ENCODE results near the gene BASP1.
A peak's percentile ranks its signal among the peaks of the same experiment; 100 is the strongest.

The BASP1 gene

DNA sequence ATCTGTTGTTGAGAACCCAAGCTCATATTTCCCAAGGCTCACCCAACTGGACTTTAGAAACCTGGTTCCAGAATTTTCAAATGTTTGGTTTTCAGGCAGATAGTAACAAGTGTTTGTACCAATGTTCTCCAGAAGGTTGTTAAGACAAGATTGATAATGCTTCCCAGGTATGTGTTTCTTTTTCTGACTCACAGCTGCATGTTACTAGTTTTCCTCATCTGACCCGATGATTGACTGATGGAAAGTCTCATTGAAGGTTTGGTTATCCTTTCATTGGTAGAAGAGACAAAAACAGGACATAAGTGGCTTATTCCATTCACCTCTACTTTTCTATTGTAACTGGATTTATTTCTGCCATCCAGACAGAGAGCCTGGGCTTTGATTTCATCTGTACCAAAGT lies 10.4 kb downstream of the BASP1 start:
- ATAC-seq (no peak), DNase-seq (no peak)
- no peaks in the 10 kb centered on the region for H3K9me3 Mint-ChIP-seq
- peaks cover 7% of the 10 kb centered on the region for H3K4me1 Mint-ChIP-seq
- no peak overlapping the region for H3K4me3 Mint-ChIP-seq
- H3K27ac Mint-ChIP-seq: no peak overlapping the region
- H3K27me3 Mint-ChIP-seq: peaks cover 37% of the 10 kb centered on the region

DNA sequence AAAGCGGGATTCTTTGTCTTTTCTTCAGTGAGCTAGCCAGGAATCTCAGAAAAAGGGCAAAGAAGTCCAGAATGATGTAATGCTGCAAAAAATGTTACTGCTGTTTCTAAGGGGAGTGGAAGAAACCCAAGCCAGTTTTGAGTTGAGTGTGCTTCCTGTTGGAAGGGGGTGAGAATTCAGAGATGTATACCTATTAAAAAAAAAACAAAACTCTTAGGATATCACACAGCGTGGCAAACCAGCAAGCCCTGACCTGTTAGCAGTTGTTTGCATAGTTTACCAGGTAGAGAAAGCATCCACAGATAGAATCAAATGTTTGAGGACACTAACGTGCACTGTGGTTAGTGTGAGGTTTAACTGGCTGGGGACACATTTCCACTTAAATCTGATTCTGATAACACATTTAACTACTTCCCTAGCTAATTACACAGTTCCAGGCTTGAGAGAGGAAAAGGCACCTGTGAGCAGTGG lies 11.4 kb downstream of the BASP1 start:
- Mint-ChIP-seq H3K4me3 (peak overlapping the region in 1 of 2 donors; percentile 6), H3K27me3 (peaks cover 32% of the 10 kb centered on the region), H3K27ac (peak overlapping the region in 1 of 2 donors; percentile 29), H3K9me3 (no peaks in the 10 kb centered on the region), H3K4me1 (peaks cover 7% of the 10 kb centered on the region)
- DNase-seq (no peak), ATAC-seq (peak; percentile 58)

DNA sequence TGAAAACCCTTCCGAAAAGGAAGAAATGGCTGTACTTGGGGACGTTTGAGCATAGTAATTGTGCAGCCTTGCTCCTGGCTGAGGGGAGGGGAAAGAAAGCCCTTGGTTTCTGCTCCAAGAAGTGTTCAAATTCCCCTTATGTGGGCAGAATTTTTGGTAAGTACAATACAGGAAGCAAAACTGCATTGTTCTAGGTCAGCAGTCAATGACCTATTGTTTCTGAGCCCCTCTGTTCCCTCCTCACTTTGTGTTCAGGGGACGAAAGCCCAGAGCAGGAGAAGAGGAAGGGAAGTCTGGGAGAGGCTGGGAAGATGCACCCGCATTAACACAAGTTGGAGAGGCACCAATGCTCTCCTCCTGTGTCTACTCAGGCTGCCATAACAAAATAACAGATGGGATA lies 11.9 kb downstream of the BASP1 start:
- Mint-ChIP-seq H3K9me3 (no peaks in the 10 kb centered on the region), H3K27me3 (peaks cover 27% of the 10 kb centered on the region), H3K27ac (no peak overlapping the region), H3K4me3 (peak overlapping the region in 1 of 2 donors; percentile 6), H3K4me1 (peaks cover 7% of the 10 kb centered on the region)
- DNase-seq (no peak), ATAC-seq (peak; percentile 6)

DNA sequence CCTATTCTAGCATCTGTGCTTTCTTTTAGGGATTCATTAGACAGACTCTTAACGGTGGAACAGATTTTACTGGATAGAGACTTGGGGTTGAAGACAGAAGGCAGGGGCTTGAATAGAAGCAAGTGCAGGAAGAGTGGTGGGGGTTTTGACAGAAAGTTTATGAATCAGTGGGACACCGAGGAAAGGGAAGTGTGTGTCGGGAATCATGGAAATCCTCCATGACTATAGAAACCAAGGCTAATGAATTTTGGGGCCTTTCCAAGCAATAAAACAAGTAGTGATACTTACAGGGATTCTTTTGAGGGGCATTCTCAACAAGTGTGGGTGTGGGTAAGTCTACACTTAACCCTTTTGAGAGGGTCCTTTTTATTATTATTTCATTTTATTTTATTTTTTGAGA lies 12.8 kb downstream of the BASP1 start:
- H3K27ac Mint-ChIP-seq: no peak overlapping the region
- no peaks in the 10 kb centered on the region for H3K9me3 Mint-ChIP-seq
- no peak overlapping the region for H3K4me3 Mint-ChIP-seq
- peaks cover 7% of the 10 kb centered on the region for H3K4me1 Mint-ChIP-seq
- DNase-seq: no peak
- peaks cover 26% of the 10 kb centered on the region for H3K27me3 Mint-ChIP-seq
- no peak for ATAC-seq

DNA sequence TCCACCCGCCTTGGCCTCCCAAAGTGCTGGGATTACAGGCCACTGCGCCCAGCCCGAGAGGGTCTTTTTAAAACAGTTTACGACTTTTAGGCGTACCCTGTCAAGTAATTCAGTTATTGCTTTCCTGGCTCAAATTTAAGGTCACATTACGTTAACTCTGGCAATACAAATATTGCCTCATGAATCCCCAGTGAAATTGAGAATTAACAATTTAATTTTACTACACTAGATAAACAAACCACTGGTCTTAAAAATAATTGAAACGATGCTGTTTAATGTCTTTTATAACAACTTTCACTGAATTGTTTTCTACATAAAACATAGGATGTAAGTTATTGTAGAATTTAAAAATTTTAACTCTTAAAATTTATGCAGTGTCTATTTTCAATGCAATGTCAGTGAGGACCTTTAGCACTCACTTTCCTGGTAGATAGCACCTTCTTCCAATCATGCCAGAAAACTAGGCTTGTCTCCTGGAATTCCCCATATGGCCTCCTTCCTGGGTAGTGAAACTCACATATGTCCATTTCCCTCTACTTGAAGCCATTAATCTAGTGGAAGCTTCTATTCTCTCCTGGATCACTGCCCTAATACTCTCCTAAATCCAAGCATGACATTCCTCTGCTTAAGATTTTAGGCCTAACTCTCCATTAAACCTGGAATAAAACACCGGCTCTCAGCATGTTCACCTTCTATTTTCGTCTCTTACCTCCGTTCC lies 13.5 kb downstream of the BASP1 start:
- no peaks in the 10 kb centered on the region for H3K9me3 Mint-ChIP-seq
- no peak overlapping the region for H3K4me3 Mint-ChIP-seq
- DNase-seq (no peak), ATAC-seq (no peak)
- H3K27me3 Mint-ChIP-seq: peaks cover 26% of the 10 kb centered on the region
- H3K4me1 Mint-ChIP-seq: peaks cover 7% of the 10 kb centered on the region
- no peak overlapping the region for H3K27ac Mint-ChIP-seq

DNA sequence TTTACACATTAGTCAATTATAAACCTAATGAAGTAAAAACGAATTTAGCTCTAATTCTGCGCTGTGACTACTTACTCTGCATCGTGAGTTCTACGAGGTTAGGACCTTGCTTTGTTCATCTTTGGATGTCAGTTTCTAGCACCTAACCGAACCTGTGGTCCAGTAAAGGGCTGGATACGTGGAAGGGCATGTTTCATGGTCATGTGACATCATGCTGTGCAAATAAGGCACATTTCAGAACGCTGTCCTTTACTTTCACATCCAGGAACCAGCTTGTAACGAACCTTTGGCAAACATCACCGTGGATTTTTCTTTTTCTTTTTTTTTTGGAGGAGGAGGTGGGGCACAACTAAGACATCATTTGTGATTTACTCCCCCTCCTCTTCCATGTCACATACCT lies 15.0 kb downstream of the BASP1 start:
- no peak for DNase-seq
- H3K27me3 Mint-ChIP-seq: peaks cover 18% of the 10 kb centered on the region
- peaks cover 7% of the 10 kb centered on the region for H3K4me1 Mint-ChIP-seq
- H3K9me3 Mint-ChIP-seq: no peaks in the 10 kb centered on the region
- no peak for ATAC-seq
- H3K4me3 Mint-ChIP-seq: no peak overlapping the region
- H3K27ac Mint-ChIP-seq: no peak overlapping the region

DNA sequence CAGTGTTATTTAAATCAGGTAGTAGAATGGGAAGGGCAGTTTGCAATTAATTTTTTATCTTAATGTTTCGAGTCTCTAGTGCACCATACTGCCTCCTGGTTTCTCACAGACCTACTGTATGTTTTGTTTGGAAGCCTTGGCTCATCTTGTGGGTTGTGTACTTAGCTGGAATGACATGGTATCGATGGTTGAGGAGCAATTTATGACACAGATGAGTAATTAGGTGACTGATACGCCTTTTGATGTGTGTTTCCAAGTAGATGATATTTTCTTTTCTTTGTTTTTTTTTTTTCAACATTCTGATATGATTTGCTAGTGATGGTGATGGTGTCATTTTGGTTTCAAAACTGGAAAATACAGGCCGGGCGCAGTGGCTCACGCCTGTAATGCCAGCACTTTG lies 16.1 kb downstream of the BASP1 start:
- H3K27ac Mint-ChIP-seq: no peak overlapping the region
- ATAC-seq (no peak), DNase-seq (no peak)
- no peaks in the 10 kb centered on the region for H3K9me3 Mint-ChIP-seq
- H3K4me3 Mint-ChIP-seq: no peak overlapping the region
- peaks cover 6% of the 10 kb centered on the region for H3K4me1 Mint-ChIP-seq
- H3K27me3 Mint-ChIP-seq: peaks cover 10% of the 10 kb centered on the region

DNA sequence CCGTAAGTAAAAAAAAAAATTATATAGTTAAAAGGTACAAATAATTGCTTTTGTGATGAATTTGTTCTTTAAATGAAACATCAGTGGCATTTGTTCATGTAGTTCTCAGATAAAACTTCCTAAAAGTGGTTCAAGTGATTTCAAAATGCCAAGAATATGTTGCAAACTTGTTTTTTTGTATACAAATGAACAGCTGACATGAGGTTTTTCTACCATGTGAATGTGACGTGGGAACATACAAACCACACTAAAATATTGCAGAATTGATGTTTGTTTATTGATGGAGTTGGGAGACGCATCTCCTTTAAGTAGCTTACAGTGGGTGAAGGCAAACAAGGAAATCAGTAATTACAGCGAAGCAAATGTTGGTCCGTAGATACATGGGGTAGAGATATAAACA lies 16.9 kb downstream of the BASP1 start:
- no peak for ATAC-seq
- Mint-ChIP-seq H3K27me3 (peaks cover 1% of the 10 kb centered on the region), H3K4me3 (no peak overlapping the region), H3K4me1 (no peaks in the 10 kb centered on the region), H3K27ac (no peak overlapping the region), H3K9me3 (no peaks in the 10 kb centered on the region)
- DNase-seq: no peak

DNA sequence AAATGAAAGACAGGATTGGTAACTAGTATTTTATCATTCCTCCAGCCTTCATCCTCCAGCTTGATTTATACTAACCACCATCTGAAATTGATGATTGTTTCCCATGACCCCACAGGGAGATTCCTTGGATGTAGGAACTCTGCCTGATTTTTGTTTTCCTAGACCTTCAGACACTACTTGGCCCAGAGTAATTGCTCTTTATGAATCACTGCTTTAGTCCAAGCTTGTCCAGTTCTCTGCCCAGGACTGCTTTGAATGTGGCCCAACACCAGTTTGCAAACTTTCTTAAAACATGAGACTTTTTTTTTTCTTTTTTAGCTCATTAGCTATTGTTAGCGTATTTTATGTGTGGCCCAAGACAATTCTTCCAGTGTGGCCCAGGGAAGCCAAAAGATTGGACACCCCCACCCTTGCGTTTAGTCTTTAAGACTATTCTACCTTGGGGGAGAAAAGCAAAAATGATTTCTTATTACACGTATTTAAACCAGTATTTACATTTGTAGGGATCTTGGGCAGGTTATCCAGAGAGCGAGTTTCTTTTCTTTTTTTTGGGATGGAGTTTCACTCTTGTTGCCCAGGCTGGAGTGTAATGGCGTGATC lies 18.4 kb downstream of the BASP1 start:
- no peaks in the 10 kb centered on the region for H3K9me3 Mint-ChIP-seq
- no peak for DNase-seq
- no peak overlapping the region for H3K4me3 Mint-ChIP-seq
- no peak for ATAC-seq
- H3K4me1 Mint-ChIP-seq: no peaks in the 10 kb centered on the region
- no peak overlapping the region for H3K27ac Mint-ChIP-seq
- no peaks in the 10 kb centered on the region for H3K27me3 Mint-ChIP-seq

DNA sequence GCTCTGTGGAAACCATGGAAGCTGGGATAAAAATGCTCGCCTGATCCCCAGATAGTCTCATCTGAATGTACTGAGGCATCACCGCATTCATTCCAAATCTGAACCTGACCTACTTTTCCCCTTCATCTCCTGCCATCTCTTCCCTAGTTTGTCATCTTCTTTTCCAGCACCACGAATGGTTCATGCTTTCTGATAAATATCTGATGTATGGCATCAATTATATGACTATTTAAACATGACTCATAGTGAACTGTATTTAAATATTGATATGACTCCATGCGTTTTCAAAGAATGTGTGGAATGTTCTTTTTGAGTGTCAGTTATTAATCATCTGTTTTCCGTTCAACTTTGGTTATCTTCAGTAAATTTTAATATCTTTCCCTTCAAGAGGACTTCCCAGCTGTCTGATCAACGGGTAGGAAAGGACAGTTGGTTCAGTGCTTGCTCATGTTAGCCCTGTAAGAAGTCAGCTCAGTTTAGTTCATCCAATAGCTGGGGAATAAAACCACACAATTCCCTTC lies 21.1 kb downstream of the BASP1 start:
- no peak for ATAC-seq
- H3K4me1 Mint-ChIP-seq: no peaks in the 10 kb centered on the region
- no peak overlapping the region for H3K4me3 Mint-ChIP-seq

DNA sequence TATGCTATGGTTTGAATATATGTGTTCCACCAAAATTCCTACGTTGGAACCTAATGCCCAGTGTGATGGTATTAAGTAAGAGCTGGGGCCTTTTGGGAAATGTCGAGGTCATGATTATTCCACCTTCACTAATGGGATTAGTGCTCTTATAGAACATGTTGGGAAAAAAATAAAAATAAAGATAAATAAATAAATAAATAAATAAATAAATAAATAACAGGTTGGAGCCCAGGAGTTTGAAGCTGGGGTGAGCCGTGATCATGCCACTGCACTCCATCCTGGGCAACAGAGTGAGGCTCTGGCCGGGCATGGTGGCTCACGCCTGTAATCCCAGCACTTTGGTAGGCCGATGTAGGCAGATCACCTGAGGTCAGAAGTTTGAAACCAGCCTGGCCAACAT lies 22.5 kb downstream of the BASP1 start:
- DNase-seq (no peak), ATAC-seq (no peak)
- no peaks in the 10 kb centered on the region for H3K9me3 Mint-ChIP-seq
- H3K4me3 Mint-ChIP-seq: no peak overlapping the region
- H3K27ac Mint-ChIP-seq: no peak overlapping the region
- no peaks in the 10 kb centered on the region for H3K27me3 Mint-ChIP-seq
- H3K4me1 Mint-ChIP-seq: no peaks in the 10 kb centered on the region

More for the DNA sequence above, 21.1 kb downstream of the BASP1 start:
- H3K9me3 Mint-ChIP-seq: no peaks in the 10 kb centered on the region
- H3K27ac Mint-ChIP-seq: no peak overlapping the region
- H3K27me3 Mint-ChIP-seq: no peaks in the 10 kb centered on the region
- DNase-seq: no peak

DNA sequence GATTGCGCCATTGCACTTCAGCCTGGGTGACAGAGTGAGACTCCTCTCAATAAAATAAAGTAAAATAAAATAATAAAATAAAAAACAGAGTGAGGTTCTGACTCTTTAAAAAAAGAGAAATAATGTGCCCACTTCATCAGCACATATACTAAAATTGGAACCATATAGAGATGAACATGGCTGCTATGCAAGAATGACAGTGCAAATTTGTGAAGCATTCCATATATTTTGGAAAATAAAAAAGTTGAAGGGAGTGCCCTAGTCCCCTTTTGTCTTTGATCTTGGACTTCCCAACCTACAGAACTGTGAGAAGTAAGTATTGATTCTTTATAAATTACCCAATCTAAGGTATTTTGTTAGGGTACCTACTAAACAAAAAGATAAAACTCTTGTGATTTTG lies 23.1 kb downstream of the BASP1 start:
- no peak for DNase-seq
- no peak overlapping the region for H3K4me3 Mint-ChIP-seq
- no peak overlapping the region for H3K27ac Mint-ChIP-seq
- no peaks in the 10 kb centered on the region for H3K9me3 Mint-ChIP-seq
- no peaks in the 10 kb centered on the region for H3K4me1 Mint-ChIP-seq
- no peak for ATAC-seq
- no peaks in the 10 kb centered on the region for H3K27me3 Mint-ChIP-seq

DNA sequence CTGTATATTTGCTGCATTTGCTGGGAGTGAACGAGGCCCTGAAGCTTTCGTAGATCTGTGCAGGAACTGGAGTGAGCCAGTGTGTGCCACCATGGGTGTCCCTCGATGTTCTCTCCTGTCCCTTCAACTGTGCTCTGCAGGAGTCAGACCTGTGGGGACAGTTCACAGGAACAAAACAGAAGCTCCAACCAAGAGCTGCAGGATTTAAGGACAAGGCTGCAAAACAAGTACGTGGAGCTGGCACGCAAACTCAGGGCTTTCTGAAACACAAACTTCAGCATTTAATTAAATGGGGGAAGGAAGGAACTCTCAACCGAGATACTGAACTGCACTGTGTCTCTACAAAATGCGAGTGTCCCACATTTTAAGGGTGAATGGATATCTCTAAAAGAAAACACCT lies 24.2 kb downstream of the BASP1 start:
- DNase-seq: no peak
- no peak overlapping the region for H3K27ac Mint-ChIP-seq

DNA sequence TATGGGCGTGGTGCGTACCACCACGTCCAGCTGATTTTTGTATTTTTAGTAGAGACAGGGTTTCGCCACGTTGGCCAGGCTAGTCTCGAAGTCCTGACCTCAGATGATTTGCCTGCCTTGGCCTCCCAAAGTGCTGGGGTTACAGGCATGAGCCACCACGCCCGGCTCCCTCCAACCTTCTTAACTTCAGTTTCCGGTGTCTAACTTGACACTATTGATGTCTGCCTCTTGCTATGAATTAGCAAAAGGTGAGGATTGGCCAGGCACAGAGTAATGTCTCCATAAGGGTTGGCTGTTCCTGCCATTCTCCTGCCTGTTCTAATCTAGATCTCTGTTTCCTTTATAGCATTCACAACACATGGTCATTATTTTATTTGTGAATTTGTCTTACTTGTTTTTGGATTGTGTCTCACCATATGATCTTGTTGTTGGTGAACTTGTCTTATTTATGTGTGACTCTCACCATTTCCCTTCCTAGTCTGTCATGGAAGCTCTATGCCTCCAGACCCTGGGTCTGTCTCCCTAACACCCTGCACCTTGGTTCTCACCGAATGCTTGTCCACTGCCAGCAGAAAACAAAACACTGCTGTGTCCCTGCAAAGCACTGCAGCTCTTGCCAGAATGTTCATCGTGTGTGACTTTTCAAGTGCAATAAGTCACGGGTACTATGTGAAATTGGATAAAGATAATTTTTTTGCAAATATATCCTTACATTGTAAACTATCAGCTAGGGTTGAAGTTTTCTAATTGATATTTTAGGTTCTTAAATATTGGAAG lies 26.0 kb downstream of the BASP1 start:
- Mint-ChIP-seq H3K27me3 (no peaks in the 10 kb centered on the region), H3K4me1 (no peaks in the 10 kb centered on the region), H3K9me3 (no peaks in the 10 kb centered on the region), H3K4me3 (no peak overlapping the region), H3K27ac (no peak overlapping the region)
- ATAC-seq (no peak), DNase-seq (no peak)

More for the DNA sequence above, 24.2 kb downstream of the BASP1 start:
- ATAC-seq: no peak
- H3K9me3 Mint-ChIP-seq: no peaks in the 10 kb centered on the region
- H3K4me1 Mint-ChIP-seq: no peaks in the 10 kb centered on the region
- no peak overlapping the region for H3K4me3 Mint-ChIP-seq
- no peaks in the 10 kb centered on the region for H3K27me3 Mint-ChIP-seq

DNA sequence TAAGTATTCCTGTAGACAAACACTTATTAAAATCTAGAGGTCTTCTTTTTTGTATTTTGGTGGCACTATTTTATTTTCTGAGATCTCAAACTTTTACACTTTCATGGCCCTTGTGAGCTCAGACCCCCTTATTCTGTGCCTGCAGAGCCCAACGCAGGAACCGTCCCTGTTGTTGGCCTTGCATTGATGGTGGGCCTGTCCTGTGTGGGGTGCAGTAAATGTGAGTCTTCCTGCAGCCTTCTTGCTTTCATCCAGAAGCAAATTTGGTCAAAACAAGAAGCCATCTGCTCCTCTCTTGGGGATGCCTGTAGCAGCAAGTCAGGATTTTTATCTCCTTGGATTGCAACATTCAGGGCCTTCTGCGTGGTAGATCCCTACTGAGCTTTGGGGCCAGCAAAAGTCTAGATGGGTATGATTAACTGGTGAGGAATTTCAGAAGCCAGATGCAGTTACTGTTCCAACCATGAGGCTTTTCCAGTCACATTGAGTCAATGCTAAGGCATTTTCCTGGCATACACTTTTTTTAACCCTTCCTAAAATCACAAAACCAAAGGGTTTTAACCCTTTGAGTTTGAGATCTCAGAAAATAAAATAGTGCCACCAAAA lies 31.7 kb downstream of the BASP1 start:
- no peak overlapping the region for H3K4me3 Mint-ChIP-seq
- ATAC-seq: no peak
- no peak overlapping the region for H3K27ac Mint-ChIP-seq
- no peaks in the 10 kb centered on the region for H3K4me1 Mint-ChIP-seq
- H3K27me3 Mint-ChIP-seq: no peaks in the 10 kb centered on the region
- H3K9me3 Mint-ChIP-seq: no peaks in the 10 kb centered on the region
- DNase-seq: no peak
